WERI-Rb-1 (cell line): ENCODE measurements around the gene UNC5A.

Experiments
- DNase-seq: peaks from one replicate; pipeline ENCODE4 v3.0.0-alpha.2; 2020
- H3K27ac ChIP-seq: fragments of 250-450 bp; sonication (Bioruptor Pico); 2 replicates; pipeline ENCODE4 v1.5.1; 2020; ENCODE audit warnings: mild to moderate bottlenecking, moderate library complexity
- H3K27me3 ChIP-seq: fragments of 250-450 bp; sonication (Bioruptor Pico); 2 replicates; pipeline ENCODE4 v1.5.1; 2021; ENCODE audit warnings: mild to moderate bottlenecking, low read depth, moderate library complexity; ENCODE audit not compliant: insufficient read depth, severe bottlenecking
- H3K36me3 ChIP-seq: fragments of 250-450 bp; sonication (Bioruptor Pico); 2 replicates; pipeline ENCODE4 v1.5.1; 2020; ENCODE audit warnings: mild to moderate bottlenecking, moderate library complexity
- H3K4me3 ChIP-seq: 2 replicates; pipeline ENCODE4 v1.5.1; 2011; ENCODE audit warnings: low read depth, mild to moderate bottlenecking, control low read depth, low read length
- H3K9me3 ChIP-seq: fragments of 250-450 bp; sonication (Bioruptor Pico); 2 replicates; pipeline ENCODE4 v1.5.1; 2021; ENCODE audit warnings: mild to moderate bottlenecking, moderate library complexity; ENCODE audit not compliant: severe bottlenecking
- TF ChIP-seq, protein P1 (sequence below): IDR thresholded peaks from 2 replicates; pipeline ENCODE4 v1.5.1; 2011; ENCODE audit warnings: low read depth, mild to moderate bottlenecking, control low read depth, inconsistent platforms, low read length

UNC5A gene

DNA sequence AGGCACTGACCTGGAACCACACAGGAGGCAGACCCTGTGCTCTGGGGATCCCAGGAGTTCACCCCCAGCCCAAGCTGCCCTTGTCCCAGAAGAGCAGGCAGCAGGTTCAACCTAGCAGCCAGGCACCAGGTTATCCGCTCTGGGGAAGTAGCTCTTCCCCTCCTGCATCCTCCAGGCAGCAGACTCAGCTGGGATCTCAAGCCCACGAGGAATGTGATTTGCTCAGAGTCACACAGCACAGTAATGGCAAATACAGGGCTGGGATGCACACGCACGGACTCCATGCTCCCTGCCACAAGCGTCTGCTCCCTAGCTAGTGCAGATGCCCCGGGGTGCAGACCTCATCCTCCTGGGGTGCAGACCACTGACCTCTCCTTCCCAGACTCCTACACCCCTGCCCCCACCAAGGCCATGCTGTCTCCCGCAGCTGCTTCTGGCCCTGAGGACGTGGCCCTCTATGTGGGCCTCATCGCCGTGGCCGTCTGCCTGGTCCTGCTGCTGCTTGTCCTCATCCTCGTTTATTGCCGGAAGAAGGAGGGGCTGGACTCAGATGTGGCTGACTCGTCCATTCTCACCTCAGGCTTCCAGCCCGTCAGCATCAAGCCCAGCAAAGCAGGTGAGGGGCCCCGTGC lies 63.3 kb downstream of the UNC5A start:
- Histone ChIP-seq H3K9me3 (no peaks in the 10 kb centered on the region), H3K27ac (no peak overlapping the region)

DNA sequence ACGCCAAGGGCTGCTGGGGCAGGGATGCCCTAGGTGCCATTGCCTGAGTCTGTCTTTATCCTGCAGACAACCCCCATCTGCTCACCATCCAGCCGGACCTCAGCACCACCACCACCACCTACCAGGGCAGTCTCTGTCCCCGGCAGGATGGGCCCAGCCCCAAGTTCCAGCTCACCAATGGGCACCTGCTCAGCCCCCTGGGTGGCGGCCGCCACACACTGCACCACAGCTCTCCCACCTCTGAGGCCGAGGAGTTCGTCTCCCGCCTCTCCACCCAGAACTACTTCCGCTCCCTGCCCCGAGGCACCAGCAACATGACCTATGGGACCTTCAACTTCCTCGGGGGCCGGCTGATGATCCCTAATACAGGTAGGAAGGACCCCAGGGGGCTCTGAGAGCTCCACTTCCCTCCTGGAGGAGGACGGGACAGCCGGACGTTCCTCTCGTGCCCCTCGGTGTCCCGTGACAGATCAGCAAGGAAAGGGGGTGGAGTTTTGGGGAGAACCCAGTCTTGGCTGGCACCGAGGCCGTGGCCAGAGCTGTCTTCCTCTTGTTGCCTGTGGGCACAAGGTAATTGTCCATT lies 63.9 kb downstream of the UNC5A start:
- no peaks in the 10 kb centered on the region for H3K36me3 ChIP-seq
- H3K27me3 ChIP-seq = no peaks in the 10 kb centered on the region
- TF ChIP-seq, protein P1, sequence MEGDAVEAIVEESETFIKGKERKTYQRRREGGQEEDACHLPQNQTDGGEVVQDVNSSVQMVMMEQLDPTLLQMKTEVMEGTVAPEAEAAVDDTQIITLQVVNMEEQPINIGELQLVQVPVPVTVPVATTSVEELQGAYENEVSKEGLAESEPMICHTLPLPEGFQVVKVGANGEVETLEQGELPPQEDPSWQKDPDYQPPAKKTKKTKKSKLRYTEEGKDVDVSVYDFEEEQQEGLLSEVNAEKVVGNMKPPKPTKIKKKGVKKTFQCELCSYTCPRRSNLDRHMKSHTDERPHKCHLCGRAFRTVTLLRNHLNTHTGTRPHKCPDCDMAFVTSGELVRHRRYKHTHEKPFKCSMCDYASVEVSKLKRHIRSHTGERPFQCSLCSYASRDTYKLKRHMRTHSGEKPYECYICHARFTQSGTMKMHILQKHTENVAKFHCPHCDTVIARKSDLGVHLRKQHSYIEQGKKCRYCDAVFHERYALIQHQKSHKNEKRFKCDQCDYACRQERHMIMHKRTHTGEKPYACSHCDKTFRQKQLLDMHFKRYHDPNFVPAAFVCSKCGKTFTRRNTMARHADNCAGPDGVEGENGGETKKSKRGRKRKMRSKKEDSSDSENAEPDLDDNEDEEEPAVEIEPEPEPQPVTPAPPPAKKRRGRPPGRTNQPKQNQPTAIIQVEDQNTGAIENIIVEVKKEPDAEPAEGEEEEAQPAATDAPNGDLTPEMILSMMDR = no peak

More for the DNA sequence above, 63.3 kb downstream of the UNC5A start:
- H3K4me3 ChIP-seq = no peak overlapping the region
- no peak for DNase-seq
- H3K27me3 ChIP-seq = no peaks in the 10 kb centered on the region
- TF ChIP-seq, protein P1 = no peak
- H3K36me3 ChIP-seq = no peaks in the 10 kb centered on the region

DNA sequence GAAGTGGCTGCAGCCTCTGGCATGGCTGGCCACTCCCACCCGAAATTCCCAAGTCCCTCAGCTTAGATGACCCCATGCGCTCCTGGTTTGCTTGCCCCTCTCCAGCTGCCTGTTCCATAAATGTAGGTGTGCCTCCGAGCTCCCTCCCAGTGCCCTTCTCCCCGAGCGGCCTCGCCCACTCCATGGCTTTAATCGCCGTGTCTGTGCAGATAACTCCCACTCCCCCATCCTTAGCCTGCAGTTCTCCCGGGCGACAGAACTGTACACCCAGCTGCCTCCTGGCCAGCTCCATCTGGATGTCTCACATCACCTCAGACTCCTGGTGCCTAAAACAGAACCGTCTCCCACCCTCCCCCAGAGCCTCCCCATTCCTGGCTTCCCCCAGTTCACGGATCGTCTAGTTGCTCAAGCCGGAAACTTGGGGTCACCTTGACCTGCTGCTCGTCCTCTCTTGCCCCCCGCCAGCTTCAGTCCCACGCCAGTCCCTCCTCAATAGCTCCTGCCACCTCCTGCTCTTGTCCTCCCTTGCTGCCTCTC lies 64.7 kb downstream of the UNC5A start:
- Histone ChIP-seq H3K9me3 (no peaks in the 10 kb centered on the region), H3K36me3 (no peaks in the 10 kb centered on the region), H3K4me3 (no peak overlapping the region), H3K27me3 (no peaks in the 10 kb centered on the region), H3K27ac (no peak overlapping the region)
- peak; percentile 24 for DNase-seq
- TF ChIP-seq, protein P1 = no peak

More for the DNA sequence above, 63.9 kb downstream of the UNC5A start:
- Histone ChIP-seq H3K9me3 (no peaks in the 10 kb centered on the region), H3K27ac (no peak overlapping the region), H3K4me3 (no peak overlapping the region)
- no peak for DNase-seq

DNA sequence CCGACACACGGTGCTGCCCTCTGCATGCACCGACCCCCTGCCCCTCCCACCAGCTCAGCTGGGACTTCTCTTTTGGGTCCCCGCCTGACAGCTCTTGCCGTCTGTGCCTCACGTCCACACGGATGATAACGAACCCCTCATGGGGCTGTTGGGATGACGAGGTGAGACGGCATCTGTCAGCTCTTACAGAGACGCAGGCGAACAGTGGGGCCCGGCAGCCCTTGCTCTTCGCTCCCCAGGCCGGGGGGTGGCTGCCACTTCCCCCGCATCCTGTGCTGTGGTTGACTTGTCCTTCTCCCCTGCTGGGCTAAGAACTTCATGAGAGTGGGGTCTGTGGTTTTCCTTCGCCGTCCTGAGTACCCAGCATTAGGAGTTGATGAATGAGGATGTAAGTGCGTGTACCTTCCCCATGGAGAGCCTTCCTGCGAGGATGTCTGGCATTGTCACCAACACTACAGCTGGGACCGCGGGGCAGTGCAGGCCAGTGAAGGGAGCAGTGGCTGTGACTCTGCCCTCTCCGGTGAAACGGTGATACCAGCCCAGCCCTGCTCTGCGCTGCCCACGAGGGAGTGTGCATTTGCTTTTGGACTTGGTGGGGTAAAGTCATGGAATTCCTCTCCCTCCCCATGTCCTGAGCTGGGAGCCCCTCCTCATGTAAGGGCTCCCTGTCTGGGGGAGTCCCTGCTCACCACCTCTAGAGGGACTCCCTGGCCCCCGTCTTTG lies 65.6 kb downstream of the UNC5A start:
- no peak for DNase-seq
- H3K27ac ChIP-seq = no peak overlapping the region
- no peak overlapping the region for H3K4me3 ChIP-seq
- H3K36me3 ChIP-seq = no peaks in the 10 kb centered on the region
- no peaks in the 10 kb centered on the region for H3K27me3 ChIP-seq
- TF ChIP-seq, protein P1 = no peak
- no peaks in the 10 kb centered on the region for H3K9me3 ChIP-seq

DNA sequence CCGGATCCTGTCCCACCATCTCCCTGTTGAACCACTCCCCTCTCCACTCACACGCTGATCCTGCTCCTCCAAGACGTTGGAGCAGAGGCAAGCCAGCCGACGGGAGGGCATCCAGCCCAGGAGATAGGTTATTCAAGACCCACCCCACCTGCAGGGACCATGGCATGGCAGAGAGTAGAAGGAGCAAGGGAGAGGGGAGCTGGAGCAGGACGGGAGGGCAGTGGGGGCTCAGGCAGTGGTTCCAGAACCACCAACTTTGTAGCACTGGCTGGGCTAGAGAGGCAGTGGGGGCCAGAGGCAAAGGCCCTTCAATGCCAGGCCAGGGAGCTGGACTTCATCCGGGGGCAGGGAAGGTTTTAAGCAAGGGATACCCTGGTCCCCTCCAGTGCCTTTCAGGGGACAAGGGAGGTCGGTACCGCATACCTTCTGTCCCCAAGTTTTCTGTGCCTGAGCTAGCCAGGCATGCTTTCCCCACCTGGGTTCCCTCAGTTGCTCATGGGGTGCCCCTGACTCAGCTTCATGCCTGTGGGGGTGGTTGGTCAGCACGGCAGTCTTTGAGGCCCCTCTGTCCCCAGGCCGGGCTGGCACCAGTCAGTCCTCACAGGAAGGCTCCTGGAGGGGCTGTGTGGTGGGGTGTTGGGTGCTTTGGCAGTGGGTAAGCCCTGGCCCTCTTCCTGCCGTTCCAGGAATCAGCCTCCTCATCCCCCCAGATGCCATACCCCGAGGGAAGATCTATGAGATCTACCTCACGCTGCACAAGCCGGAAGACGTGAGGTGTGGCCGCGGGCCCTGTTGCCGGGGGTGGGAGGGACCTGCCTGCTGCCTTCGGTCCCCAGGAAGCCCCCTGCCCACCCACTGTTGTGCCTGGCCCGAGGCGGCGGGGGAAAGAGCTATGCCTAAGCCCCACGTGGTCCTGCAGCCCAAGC lies 66.4 kb downstream of the UNC5A start:
- no peaks in the 10 kb centered on the region for H3K27me3 ChIP-seq

More for the DNA sequence above, 66.4 kb downstream of the UNC5A start:
- TF ChIP-seq, protein P1 = no peak
- Histone ChIP-seq H3K9me3 (no peaks in the 10 kb centered on the region), H3K4me3 (no peak overlapping the region), H3K27ac (no peak overlapping the region), H3K36me3 (no peaks in the 10 kb centered on the region)
- no peak for DNase-seq
